Osteoblast (primary cell): ENCODE measurements around the gene TMCC1. TPM values are rescaled to one million over a fixed set of nuclear protein-coding genes. Genes with fewer than 3 reads are reported as not detected.
A peak's percentile ranks its signal among the peaks of the same experiment; 100 is the strongest.

ENCODE experiments used
- DNase-seq: peaks from one replicate; pipeline ENCODE4 v3.0.0; 2011; ENCODE audit warnings: low spot score, mixed read lengths; ENCODE audit not compliant: insufficient read length; ENCODE audit errors: missing footprints
- H2AFZ ChIP-seq: 2 replicates; pipeline ENCODE4 v1.6.0; 2011; ENCODE audit warnings: mild to moderate bottlenecking, low read length
- H3K27ac ChIP-seq: 2 replicates; pipeline ENCODE4 v1.5.1; 2011; ENCODE audit warnings: mild to moderate bottlenecking, low read depth, low read length, moderate library complexity
- H3K27me3 ChIP-seq: 2 replicates; pipeline ENCODE4 v1.6.0; 2012; ENCODE audit warnings: mild to moderate bottlenecking, control low read depth, inconsistent platforms, low read length, moderate library complexity; ENCODE audit not compliant: insufficient read depth
- H3K36me3 ChIP-seq: 2 replicates; pipeline ENCODE4 v1.5.1; 2011; ENCODE audit warnings: mild to moderate bottlenecking, low read length, control low read depth, moderate library complexity; ENCODE audit not compliant: insufficient read depth
- H3K4me1 ChIP-seq: 2 replicates; pipeline ENCODE4 v1.5.1; 2011; ENCODE audit warnings: mild to moderate bottlenecking, low read length, control low read depth, moderate library complexity; ENCODE audit not compliant: insufficient read depth
- H3K4me2 ChIP-seq: 2 replicates; pipeline ENCODE4 v1.6.0; 2011; ENCODE audit warnings: mild to moderate bottlenecking, low read length; ENCODE audit not compliant: insufficient read depth
- H3K4me3 ChIP-seq: fragments of 200-600 bp; sonication (generic); 3 replicates; pipeline ENCODE4 v1.5.1; 2012; ENCODE audit warnings: mild to moderate bottlenecking, low read length, inconsistent platforms; ENCODE audit not compliant: insufficient read depth
- H3K79me2 ChIP-seq: 2 replicates; pipeline ENCODE4 v1.6.0; 2012; ENCODE audit warnings: mild to moderate bottlenecking, low read length, control low read depth, inconsistent platforms; ENCODE audit not compliant: insufficient read depth
- H3K9me3 ChIP-seq: 2 replicates; pipeline ENCODE4 v1.5.1; 2011; ENCODE audit warnings: low read depth, low read length, control low read depth
- H4K20me1 ChIP-seq: 2 replicates; pipeline ENCODE4 v1.6.0; 2012; ENCODE audit warnings: mild to moderate bottlenecking, low read length, control low read depth; ENCODE audit not compliant: insufficient read depth
- total RNA-seq: library from RNA; depleted of rRNA; stranded (reverse); fragments of >200 nt; gene quantifications from 2 replicates; pipeline ENCODE4 v1.2.3, GENCODE V29; 2012
- TF ChIP-seq, protein P1 (sequence below): IDR thresholded peaks from 2 replicates; pipeline ENCODE4 v1.5.1; 2011; ENCODE audit warnings: mild to moderate bottlenecking, low read depth, low read length, moderate library complexity; ENCODE audit errors: extremely low read depth

The TMCC1 gene
- total RNA-seq, 1 donor = 17.4 TPM

DNA sequence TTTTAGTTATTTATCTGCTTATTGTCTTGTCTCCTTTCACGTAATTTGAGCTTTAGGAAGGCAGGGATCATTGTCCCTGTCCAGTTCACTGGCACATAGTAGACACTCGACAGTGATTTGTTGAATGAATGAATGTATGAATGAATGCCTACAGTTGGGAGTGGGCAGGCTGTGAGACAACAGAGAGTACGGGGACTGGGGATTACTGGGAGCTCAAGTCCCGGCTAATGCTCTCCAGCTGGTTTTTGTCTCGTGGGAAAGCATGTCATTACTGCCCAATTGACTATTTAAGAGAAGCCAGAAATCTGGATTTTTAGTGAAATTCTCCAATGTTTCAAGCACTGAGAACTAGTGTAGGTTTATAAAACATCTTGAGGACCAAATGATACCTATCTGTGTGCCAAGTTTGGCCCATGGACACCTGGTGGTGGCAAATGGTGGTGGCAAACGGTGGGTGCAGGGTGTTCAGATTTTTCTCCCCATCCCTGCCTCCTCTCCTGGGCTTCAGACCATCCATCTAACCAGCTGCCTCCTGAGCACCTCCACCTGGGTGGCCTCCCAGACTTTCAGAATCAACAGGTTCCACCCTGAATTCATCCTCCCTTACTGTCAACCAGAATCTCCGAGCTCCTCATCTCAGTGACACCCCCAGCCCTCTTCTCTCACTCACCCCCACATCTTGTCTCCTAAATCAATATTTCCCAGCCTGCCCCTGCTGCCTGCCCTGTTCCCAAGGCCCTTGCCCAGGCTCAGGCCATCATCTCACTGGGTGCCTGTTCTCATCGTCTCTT lies 44.8 kb upstream of the TMCC1 start:
- H3K36me3 ChIP-seq = no peaks in the 10 kb centered on the region
- H3K79me2 ChIP-seq = no peaks in the 10 kb centered on the region
- H3K27ac ChIP-seq = no peak overlapping the region
- TF ChIP-seq, protein P1, sequence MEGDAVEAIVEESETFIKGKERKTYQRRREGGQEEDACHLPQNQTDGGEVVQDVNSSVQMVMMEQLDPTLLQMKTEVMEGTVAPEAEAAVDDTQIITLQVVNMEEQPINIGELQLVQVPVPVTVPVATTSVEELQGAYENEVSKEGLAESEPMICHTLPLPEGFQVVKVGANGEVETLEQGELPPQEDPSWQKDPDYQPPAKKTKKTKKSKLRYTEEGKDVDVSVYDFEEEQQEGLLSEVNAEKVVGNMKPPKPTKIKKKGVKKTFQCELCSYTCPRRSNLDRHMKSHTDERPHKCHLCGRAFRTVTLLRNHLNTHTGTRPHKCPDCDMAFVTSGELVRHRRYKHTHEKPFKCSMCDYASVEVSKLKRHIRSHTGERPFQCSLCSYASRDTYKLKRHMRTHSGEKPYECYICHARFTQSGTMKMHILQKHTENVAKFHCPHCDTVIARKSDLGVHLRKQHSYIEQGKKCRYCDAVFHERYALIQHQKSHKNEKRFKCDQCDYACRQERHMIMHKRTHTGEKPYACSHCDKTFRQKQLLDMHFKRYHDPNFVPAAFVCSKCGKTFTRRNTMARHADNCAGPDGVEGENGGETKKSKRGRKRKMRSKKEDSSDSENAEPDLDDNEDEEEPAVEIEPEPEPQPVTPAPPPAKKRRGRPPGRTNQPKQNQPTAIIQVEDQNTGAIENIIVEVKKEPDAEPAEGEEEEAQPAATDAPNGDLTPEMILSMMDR = no peak
- no peaks in the 10 kb centered on the region for H3K9me3 ChIP-seq
- H3K4me1 ChIP-seq = peaks cover 5% of the 10 kb centered on the region
- no peak overlapping the region for H3K4me3 ChIP-seq
- no peaks in the 10 kb centered on the region for H3K27me3 ChIP-seq
- H4K20me1 ChIP-seq = no peaks in the 10 kb centered on the region
- no peak overlapping the region for H3K4me2 ChIP-seq
- H2AFZ ChIP-seq = no peak overlapping the region
- no peak for DNase-seq

DNA sequence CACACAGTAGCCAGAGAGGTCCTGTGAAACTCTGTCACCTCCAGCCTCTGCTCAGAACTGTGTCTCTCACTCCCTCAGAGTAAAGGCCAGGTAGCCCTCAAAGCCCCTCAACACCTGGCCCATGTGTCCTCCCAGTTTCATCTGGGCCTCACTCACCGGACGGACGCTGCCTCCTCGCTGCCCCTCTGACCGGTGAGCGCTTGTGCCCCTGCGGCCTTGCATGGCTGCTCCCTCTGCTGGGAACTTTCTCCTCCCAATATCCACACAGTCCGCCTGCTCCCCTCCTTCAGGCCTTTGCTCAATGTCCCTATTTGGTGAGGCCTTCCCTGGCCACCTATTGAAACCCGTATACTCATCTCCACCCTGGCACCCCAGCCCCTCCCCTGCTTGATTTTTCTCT lies 44.2 kb upstream of the TMCC1 start:
- Histone ChIP-seq H3K27me3 (no peaks in the 10 kb centered on the region), H4K20me1 (no peaks in the 10 kb centered on the region), H3K79me2 (no peaks in the 10 kb centered on the region), H3K4me2 (no peak overlapping the region), H3K4me1 (peaks cover 5% of the 10 kb centered on the region), H3K27ac (no peak overlapping the region), H2AFZ (no peak overlapping the region), H3K4me3 (no peak overlapping the region), H3K9me3 (no peaks in the 10 kb centered on the region), H3K36me3 (no peaks in the 10 kb centered on the region)
- TF ChIP-seq, protein P1 = no peak
- DNase-seq = no peak

DNA sequence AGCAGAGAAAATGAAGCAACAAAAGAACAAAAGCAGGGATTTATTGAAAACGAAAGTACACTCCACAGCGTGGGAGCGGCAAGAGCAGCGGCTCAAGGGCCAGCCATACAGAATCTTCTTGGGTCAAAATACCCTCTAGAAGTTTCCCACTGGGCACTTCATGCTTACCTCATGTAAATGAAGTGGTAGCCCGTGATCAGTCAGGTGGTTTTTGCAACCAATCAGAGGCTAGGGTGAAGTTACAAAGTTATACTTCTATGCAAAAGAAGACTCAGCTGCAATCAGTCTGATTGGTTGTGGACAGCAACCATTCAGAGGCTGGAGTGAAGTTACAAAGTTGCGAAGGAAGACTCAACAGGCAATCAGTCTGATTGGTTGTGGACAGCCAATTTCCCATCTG lies 43.2 kb upstream of the TMCC1 start:
- TF ChIP-seq, protein P1 = no peak
- DNase-seq = no peak
- Histone ChIP-seq H3K27ac (peak overlapping the region; percentile 63), H3K79me2 (no peaks in the 10 kb centered on the region), H3K4me1 (peaks cover 5% of the 10 kb centered on the region), H3K4me2 (peak overlapping the region; percentile 75), H3K4me3 (peak overlapping the region; percentile 63), H3K36me3 (no peaks in the 10 kb centered on the region), H4K20me1 (no peaks in the 10 kb centered on the region), H3K9me3 (no peaks in the 10 kb centered on the region), H2AFZ (peak overlapping the region; percentile 72), H3K27me3 (no peaks in the 10 kb centered on the region)

DNA sequence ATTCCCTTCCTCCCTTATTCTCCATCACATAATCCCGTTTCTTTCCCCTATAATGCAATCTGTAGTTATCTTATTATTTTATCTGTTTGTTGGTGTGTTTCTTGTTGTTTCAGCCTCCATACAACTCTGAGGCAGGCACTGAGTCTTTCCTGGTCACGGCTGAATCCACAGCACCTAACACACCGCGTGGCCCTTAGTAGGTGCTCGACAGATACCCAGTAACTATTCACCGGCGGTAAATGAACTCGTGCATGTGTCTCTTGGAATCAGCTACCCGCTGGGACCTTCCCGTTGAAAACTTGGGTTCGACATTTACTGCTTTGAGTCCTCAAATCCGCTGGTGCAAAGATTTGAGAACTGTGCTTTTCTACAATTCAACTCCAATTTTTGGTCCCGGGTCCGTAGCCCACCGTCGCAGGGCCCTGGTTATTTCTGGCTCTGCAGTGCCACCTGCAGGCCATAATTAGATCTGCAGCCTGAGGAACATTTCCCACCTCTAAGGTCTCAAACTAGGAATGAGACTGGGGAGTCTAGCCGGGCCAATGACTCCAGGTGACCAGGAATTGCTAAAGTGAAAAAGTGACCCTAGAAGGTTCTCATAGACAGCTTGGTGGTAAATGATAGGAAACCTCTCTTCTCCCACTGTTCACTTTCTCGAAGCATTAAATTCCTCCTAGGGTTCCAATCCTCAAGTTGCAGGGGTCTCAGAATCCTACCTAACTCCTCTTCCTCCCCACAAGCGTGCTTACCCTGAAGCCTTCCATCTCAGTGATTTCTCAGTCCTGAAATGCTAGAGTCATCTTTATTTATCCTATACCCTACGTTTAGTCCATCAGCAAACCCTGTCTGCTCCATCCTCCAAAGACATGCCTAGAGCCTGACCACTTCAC lies 41.0 kb upstream of the TMCC1 start:
- peaks cover 8% of the 10 kb centered on the region for H3K9me3 ChIP-seq
- H2AFZ ChIP-seq = peak overlapping the region; percentile 76
- TF ChIP-seq, protein P1 = peak; percentile 93
- H3K4me3 ChIP-seq = peak overlapping the region; percentile 61
- H3K79me2 ChIP-seq = no peaks in the 10 kb centered on the region
- peaks cover 5% of the 10 kb centered on the region for H3K4me1 ChIP-seq
- no peak for DNase-seq
- H4K20me1 ChIP-seq = no peaks in the 10 kb centered on the region
- no peaks in the 10 kb centered on the region for H3K27me3 ChIP-seq
- no peaks in the 10 kb centered on the region for H3K36me3 ChIP-seq
- no peak overlapping the region for H3K27ac ChIP-seq
- H3K4me2 ChIP-seq = peak overlapping the region; percentile 83
